ENCODE results near the gene RFLNA.

RFLNA gene

DNA sequence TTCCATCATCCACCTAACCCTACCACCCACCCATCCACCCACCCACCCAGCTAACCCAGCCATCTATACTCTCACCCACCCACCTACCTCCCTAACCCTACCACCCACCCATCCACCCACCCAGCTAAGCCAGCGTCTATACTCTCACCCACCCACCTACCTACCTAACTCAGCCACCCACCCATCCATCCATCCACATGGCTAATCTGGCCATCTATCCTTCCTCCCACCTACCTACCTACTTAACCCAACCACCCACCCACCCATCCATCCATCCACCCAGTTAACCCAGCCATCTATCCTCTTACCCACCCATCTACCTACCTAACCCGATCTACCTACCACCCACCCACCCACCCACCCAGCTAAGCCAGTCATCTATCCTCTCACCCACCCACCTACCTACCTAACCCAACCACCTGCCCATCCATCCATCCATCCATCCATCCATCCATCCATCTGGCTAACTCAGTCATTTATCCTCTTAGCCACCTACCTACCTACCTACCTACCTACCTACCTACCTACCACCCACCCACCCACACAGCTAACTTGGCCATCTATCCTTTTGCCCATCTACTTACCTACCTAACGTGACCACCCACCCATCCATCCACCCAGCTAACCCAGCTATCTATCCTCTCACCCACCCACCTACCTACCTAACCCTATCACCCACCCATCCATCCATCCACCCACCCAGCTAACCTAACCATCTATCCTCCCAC lies 44.1 kb downstream of the RFLNA start:
- no peak for DNase-seq

DNA sequence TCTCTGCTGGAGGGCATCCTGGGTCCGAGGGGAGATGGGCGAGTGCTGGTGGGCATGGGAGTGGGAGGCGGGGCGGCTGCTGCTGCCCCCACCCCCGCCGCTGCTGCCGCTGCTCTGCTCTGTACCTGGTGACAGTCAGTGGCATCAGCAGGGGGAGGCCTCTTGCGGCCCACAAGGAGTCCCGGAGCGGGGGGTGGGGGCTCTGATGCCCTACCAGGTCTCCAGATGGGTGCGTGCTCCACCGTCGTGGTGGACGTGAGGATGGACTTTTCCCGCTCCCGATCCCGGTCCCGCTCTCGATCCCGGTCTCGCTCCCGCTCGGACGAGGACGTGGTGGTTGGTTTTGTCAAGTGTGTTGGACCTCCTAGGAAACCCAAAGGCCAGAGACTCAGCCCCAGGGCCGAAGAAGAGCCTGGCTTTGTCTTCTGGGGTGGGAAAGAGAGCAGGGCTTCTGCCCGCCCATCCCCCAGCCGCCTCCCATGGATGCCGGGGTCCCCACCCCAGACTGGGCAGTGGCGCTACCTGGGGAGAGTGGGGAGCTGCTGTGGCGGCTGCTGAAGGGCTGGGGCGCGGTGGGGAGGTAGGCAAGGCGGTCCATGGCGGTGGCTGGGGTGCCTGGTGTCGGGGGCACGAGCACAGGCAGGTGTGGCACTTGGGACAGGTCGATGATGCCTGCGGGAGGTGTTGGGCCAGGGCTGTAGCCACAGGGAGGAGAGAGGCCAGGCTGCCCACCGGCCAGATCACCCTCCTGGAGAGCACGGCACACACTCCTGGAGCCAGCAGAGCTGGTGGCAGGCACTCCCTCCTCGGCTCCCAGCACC lies 45.4 kb downstream of the RFLNA start:
- no peak for DNase-seq

DNA sequence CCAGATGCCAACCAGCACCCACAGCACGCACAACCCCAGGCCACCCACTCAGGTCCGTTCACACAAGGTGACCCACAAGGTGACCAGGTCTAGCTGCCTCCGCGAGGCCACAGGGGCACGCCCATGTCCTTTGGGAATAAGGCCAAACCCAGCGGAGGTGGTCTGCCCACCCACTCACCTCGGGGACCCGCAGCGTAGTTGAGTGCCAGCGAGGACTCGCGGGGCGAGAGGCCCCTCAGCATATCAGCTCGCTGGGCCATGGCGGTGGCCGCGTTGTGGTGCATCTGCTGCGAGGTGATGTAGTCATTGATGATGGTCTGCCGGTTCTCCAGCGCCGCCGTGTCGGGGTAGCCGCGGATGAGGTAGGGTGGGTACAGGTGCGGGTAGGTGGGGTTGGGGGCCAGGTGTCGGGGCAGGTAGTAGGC lies 46.8 kb downstream of the RFLNA start:
- DNase-seq = no peak

DNA sequence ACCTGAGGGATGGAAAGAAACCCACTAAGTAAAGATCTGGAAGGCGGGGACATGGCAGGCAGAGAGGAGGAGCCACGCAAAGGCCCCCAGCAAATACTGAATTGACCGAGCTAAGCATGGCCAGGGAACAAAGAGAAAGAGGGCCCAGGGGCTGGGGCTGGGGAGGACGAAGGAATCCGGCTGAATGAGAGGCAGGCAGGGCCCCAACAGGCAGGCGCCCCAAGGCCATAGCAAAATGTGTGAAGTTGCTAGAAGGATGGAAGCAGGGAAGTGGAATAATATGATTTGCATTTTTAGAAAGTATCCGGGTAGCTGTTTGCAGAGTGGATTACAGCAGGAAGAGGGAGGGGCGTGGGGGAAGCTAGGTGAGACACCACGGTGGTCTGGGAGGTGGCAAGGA lies 49.1 kb downstream of the RFLNA start:
- DNase-seq = no peak

DNA sequence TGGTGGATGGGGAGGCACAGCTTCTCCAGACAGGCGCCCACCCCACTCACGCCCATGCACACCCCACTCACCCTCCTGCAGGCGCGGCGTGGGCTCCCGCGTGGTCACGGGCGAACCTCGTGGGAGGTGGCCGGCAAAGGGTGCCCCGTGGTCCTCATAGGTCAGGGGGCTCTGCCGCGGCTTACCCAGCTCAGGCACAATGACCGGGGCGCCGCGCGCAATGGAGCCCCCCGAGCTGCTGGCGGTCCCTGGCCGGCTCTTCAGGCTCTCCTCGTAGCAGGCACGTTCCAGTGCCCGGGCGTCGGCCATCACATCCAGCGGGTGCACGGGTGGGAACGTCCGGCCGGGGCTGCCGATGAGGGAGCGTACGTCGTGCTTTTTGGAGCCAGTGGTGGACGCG lies 49.6 kb downstream of the RFLNA start:
- no peak for DNase-seq

DNA sequence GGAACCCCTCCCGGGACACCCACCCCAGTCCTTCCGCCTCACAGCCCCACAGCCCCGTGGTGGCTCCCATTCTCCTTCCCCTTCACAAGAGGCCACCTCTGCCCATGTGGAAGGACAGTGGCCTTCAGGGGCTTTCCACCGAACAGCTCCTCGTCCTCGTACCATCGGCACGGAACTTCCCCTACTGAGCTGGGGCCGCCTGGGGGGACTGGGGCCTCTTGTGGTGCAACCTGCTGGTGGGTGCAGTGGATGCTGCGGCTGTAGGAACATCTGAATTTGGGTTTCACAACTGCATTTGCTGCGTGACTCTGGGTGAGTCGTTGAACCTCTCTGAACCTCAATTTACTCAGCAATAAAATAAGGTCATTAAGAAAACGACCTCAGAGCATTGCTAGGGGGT lies 50.9 kb downstream of the RFLNA start:
- DNase-seq = no peak

DNA sequence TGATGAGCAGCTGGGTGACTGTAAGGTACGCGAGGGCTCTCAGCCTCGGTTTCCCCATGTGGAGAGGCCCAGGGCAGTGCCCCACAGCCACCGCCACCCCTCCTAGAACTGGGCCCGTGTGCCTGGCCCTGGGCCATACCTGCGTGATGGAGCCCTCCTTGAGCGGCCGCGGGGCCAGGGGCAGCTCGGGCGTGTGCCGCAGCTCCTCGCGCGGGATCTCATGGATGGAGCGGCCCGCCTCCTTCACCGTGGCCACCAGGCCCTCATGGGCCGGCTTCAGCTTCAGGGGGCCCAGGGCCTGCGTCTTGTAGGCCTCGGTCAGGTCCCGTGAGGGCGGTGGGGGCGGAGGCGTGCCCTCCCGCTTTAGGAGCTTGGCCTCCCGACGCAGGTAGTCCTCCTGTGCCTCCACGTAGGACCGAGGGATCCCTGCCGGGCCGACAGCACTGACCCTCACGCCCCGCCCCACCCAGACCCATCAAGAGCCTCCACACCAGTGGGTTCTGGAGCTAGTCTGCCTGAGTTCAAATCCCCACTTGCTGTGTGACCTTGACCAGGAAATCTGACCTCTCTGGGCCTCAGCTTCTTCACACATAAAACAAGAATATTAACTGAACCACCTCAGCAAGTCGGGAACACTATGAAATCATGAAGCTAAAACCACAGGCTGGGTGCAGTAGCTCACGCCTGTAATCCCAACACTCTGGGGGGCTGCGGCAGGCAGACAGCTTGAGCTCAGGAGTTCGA lies 51.7 kb downstream of the RFLNA start:
- no peak for DNase-seq

DNA sequence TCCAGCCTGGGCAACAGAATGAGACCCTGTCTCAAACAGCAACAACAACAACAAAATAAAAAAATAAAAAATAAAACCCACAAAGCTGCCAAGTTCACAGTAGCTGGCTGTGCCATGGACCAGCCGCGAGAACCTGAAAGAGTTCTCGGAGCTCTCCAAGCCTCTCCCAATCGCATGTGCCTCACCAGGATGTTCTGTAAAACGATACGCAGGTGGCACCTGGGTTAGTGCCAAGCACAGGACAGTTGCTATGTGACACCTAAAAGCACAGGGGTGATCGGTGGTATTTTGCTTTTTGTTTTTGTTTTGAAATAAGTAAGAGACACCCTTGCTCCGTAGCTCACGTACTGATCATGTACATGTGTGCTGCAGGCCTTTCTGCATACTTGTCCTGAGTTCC lies 52.4 kb downstream of the RFLNA start:
- DNase-seq = no peak

DNA sequence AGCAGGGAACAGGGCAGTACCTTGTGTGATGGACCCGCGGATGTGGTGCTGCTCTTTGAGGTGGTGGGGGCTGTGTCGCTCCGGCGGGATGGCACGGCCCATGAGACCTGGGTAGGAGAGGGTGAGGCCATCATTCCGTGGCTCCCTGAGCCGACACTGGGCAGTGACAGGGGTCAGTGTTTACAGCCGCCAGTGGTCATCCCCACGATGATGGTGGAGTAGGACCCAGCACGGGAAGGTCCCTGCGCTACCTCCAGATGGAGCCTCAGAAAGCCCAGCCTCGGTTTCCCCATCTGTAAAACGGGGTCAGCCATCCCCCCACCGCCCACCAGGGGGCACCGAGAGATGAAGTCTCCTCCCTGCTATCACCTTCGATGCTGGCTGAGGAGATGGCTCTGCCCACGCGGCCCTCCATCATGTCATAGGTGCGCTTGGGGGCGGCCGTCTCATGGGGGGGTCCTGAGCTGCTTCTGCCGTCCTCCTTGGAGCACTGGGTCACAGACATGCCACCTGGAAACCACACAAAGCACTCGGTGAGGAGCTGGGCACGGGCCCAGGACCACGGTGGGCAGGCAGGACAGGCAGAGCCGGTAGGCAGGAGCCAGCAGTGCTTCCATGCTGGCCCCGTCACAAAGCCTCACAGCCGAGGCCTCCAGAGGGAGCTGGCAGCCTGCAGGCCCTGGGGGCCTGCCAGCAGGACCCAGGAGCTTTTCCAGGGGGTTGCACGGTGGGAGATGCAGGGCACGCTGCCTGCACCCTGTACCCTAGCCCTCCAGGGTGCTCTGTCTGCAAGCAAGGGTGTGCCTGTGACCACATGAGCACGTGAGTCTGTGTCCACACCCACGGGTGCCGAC lies 53.1 kb downstream of the RFLNA start:
- no peak for DNase-seq

DNA sequence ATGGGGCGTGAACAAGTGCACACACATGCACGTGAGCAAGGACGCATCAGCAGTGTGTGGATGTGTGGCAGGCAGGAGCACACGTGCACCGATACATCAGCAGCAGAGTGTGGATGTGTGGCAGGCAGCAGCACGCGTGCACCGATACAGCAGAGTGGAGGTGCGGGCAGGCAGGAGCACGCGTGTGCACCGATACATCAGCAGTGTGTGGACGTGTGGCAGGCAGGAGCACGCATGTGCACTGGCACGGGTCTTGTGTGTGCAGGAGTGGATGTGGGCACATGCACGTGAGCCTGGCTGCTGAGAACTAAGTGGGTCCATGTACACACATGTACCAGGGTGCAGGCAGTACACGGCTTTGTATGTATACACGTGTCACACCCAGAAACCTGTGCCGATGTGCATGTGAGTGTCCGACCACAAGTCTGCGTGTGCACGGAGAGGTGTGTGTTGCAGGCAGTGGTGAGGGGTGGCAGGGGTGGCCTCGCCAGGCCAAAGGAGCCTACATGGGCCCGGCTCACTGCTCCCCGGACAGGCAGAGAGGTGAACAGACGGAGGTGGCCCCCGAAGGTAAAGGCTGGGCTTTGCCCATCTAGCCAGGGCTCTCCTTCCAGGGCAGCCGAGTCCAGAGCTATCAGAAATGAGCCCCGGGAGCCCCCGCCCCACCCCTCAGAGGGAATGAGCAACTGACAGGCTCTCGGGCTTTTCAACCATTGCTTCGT lies 53.9 kb downstream of the RFLNA start:
- DNase-seq = no peak

DNA sequence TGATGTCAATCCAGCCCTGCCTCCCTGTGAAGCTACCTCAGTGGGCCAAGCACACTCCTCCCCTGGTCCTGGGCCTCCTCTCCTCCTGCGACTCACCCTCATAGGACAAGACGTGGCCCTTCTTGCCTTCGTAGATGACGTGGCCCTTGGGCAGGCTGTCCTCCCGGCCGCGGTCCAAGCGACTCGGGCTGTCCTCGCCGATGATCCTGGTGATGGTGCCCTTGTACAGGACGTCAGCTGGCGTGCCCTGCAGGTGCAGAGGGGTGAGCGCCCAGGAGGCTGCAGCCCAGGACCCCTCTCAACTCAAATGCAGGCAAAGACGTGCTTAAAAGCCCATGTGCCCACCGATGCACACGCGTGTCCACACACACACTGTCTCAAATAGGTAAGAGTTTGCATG lies 55.6 kb downstream of the RFLNA start:
- DNase-seq = no peak

DNA sequence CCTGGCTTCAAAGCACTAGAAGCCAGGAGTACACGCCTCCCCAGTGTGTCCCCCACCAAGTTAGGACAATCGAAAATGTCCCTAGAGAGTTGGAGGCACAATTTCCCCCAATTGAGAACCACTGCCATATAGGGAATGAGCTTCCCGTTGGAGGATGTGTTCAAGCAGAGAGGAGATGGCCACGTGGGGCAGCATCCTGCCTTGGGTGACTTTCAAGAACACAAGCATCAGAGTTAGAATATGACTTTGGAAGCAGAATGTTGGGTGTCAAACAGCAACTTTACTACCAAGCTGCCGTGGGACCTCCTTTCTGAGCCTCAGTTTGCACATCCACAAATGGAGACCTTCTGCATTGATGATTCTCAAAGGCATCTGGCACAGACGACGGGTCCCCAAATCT lies 56.5 kb downstream of the RFLNA start:
- DNase-seq = no peak

DNA sequence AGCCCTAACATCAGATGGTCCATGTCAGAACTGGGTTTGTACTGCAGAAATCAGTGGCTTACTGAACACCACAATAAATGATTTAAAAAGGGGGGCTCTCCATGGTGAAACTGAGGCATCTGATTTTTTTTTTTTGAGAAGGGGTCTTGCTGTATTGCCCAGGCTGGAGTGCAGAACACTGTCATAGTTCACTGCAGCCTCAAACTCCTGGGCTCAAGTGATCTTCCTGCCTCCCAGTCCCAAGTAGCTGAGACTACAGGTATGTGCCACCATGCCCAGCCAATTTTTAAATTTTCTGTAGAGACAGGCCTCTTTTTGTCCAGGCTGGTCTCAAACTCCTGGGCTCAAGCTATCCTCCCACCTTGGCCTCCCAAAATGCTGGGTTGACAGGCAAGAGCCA lies 57.4 kb downstream of the RFLNA start:
- DNase-seq = no peak

DNA sequence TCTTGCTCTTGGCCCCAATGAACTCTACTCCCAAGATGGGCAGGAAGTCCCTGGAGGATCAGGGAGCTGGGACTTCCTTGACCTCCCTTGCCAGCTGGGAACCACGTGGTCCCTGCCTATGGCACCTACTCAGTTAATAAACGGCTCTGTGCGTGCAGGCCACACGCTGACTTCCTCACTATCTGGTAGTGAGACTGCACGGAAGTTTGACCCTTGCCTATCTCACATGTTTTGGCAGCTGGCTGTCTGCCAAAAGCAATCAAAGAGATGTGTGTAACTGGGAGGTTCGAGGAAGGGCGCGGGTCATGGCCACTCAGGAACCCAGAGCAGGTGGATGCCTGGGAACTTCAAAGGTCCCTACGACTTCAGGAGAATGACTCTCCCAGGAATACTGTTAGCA lies 57.9 kb downstream of the RFLNA start:
- peak; percentile 77 for DNase-seq

DNA sequence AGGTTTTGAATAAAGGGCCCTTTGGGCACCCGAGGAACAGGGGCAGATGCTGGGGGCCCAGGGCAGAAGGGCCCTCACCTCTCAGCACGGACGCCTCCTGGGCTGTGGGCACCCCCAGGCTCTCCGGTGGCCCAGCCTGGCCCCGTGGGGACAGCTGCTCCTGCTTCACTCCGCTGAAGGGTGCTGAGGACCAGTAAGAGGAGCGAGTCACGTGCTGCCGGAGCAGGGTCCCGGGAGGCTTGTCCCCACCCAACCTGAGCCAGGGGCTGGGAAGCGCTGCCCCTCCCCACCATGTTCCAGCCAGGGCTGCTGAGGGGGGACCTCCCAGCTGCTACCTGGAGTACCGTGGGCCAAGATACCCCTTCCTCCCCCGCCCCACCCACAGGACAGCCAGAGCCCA lies 59.5 kb downstream of the RFLNA start:
- no peak for DNase-seq

DNA sequence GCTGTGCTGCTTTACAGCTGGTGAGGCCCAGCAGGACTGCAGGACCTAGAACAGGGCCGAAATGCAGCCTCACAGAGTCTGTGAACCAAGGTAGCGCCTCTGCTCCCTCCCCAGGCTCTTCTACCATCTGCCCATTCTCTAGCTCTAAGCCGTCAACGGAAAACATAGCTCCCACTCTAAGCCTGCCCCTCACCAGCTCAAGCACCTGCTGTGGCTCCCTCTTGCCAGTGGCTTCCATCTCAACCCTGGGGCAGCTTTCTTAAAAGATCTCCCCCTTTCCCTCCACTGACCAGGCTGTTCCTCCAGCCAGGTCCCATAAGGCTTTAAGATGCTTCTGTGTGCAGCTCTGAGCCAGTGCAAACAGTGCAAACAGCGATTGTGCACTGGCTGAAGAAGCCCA lies 61.3 kb downstream of the RFLNA start:
- DNase-seq = no peak

DNA sequence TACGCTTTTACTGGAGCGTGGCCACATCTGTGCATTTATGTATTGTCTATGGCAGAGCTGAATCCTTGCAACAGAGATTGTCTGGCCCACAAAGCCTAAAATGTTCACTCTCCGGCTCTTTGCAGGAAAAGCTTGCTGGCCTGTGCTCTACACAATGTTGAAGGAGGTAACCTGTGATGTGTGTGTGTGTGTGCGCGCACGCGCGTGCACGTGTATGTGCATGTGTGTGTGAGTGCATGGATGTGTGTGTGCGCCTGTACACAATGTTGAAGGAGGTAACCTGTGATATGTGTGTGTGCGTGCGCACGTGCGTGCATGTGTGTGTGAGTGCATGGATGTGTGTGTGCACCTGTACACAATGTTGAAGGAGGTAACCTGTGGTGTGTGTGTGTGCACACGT lies 62.7 kb downstream of the RFLNA start:
- no peak for DNase-seq

DNA sequence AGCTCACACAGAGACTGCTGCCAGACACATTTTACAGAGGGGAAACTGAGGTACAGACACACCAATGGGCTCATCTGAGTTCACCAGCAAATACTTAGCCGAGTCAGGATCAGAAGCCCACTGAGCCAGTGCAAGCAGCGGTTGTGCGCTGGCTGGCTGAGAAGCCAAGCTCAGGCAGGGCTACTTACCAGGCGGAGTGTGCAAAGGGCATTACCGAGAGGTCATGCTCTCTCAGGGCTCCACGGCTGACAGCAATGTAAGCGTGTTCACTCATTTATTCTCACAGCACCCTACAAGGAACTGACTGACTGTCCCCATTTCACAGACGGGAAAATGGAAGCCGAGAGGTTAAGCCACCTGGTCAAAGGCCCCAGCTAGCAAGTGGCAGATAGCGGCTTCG lies 63.7 kb downstream of the RFLNA start:
- no peak for DNase-seq

DNA sequence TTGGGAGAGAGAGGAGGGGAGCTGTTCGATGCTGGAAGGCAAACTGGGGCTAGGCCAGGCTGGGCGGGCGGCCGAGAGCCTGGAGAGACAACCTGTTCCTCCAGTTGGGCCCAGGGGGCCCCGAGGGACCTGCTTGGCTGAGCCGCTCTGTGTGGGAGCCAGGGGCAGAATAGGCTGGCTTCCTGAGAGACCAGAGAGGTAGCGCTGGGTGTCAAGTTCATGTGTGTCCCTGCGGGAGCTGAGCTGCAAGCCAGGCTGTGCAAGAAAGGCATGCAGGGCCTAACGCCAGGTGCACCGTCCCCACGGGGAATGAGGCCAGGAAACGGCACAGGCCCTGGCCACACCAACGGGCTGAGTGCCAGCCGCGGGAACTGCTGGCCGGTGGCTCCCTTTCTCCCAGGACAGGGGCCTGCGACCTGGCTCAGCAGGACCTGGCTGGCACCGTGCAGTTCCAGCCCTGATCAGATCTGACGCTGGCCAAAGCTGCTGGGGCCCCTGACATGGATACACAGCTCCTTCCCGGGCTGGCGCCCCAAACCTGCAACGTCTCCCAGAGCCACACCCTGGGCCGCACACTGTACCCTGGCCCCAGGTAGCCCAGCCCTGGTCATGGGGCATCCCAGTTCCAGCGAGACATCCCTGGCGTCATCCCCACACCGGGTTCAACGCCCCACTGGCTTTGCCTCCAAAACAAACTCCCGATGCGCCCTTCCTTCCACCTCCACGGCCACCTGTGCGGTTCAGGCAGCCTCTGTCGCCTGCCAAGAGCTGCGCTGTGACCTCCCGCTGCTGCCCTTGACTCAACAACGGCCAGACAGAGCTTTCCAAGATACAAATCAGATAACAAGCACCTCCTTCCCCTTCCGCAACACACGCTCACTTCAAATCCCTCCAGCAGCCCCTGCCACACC lies 65.0 kb downstream of the RFLNA start:
- peak; percentile 88 for DNase-seq

DNA sequence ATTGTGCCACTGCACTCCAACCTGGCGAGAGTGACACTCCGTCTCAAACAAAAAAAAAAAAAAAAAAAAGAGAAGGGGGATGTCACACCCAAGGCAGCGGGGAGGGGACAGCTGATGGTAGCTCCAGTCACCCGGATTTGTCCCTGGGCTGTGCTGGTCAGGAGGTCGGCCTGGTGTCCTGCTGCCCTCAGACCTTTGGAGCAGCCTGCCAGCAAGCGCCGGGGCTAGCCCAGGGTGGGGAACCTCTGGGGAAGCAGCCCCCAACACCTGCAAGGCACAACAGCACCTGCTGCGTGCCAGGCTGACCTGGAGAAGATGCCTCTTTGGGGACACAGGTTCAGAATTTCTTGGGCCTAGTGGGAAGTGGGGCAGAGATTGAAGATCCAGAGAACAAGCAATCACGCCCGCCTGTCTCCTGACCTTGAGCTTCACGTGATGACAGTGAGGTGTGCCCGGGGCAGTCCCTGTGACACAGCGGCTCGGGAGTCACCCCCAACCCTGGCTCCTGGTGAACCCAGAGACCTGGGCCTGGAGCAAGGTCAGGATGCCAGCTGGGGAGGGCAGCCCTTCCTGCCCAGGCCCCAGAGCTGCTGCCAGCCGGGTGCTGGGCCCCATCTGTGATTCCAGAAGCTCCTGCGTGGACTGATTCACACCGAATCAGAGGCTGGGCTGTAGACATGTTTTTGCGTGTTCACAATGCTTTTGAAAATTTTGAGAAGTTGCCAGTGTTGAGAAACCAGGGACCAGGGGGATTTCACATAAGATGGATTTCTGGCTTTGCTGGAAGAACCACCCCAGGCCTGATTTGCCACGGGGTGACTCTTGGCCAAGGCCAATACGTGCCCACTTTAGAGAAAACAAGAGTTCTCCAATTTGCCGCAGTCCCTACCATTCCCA lies 66.4 kb downstream of the RFLNA start:
- DNase-seq = no peak
